Activated naive CD4-positive, alpha-beta T cell (primary cell): ENCODE measurements around the gene NPSR1.
A peak's percentile ranks its signal among the peaks of the same experiment; 100 is the strongest.
"Not testable (repeated sequence)": the region's sequence is repeated elsewhere in the genome, so short reads cannot be mapped to it uniquely, and the experiment has no call there.

ENCODE experiments used
- DNase-seq, 4 experiments: peaks; one replicate each; lab custom pipeline; 2025; lab: John Stamatoyannopoulos, UW

Gene NPSR1

GRCh38 chr7:34758111-34758601, 100.1 kb downstream of the NPSR1 start:
- no peak for DNase-seq

- DNase-seq: no peak
These were observed 101.6 kb downstream of the NPSR1 start for GRCh38 chr7:34759477-34760125.

- DNase-seq: no peak
These were observed 102.3 kb downstream of the NPSR1 start for GRCh38 chr7:34760271-34760670.

GRCh38 chr7:34761206-34761605, 103.2 kb downstream of the NPSR1 start:
- DNase-seq: no peak

GRCh38 chr7:34761627-34762026, 103.6 kb downstream of the NPSR1 start:
- DNase-seq: no peak

- no peak for DNase-seq
These were observed 104.7 kb downstream of the NPSR1 start for GRCh38 chr7:34762764-34763163.

GRCh38 chr7:34772296-34772938, 114.4 kb downstream of the NPSR1 start:
- DNase-seq: no peak

- DNase-seq: no peak
These were observed 118.8 kb downstream of the NPSR1 start for GRCh38 chr7:34776748-34777358.

- no peak for DNase-seq
These were observed 122.5 kb downstream of the NPSR1 start for GRCh38 chr7:34780546-34780945.

- no peak for DNase-seq
These were observed 129.6 kb downstream of the NPSR1 start for GRCh38 chr7:34787586-34787985.

GRCh38 chr7:34806831-34807230, 148.8 kb downstream of the NPSR1 start:
- DNase-seq: no peak

GRCh38 chr7:34807548-34808340, 149.7 kb downstream of the NPSR1 start:
- DNase-seq: no peak

GRCh38 chr7:34814203-34814842, 156.3 kb downstream of the NPSR1 start:
- not testable (repeated sequence) for DNase-seq

GRCh38 chr7:34821932-34822558, 164.0 kb downstream of the NPSR1 start:
- no peak for DNase-seq

GRCh38 chr7:34823650-34824258, 165.7 kb downstream of the NPSR1 start:
- peak in 3 of 4 experiments; percentile 4 to 38 (median 12) for DNase-seq

- DNase-seq: no peak
These were observed 167.2 kb downstream of the NPSR1 start for GRCh38 chr7:34825221-34825620.

GRCh38 chr7:34830390-34830789, 172.4 kb downstream of the NPSR1 start:
- DNase-seq: no peak

- DNase-seq: no peak
These were observed 173.4 kb downstream of the NPSR1 start for GRCh38 chr7:34831436-34831835.

GRCh38 chr7:34832020-34832419, 174.0 kb downstream of the NPSR1 start:
- no peak for DNase-seq

GRCh38 chr7:34835901-34836600, 178.0 kb downstream of the NPSR1 start:
- no peak for DNase-seq
